GOT3 (cell line): ENCODE results near the gene ICA1.
"Not testable (repeated sequence)": the region's sequence is repeated elsewhere in the genome, so short reads cannot be mapped to it uniquely, and the experiment has no call there.

Source experiments
- DNase-seq: peaks from one replicate; lab custom pipeline; 2025; ENCODE audit warnings: mixed read lengths; lab: John Stamatoyannopoulos, UW

ICA1 gene

GRCh38 chr7:8094164-8095140 lies 167.5 kb downstream of the ICA1 start:
- no peak for DNase-seq

DNA sequence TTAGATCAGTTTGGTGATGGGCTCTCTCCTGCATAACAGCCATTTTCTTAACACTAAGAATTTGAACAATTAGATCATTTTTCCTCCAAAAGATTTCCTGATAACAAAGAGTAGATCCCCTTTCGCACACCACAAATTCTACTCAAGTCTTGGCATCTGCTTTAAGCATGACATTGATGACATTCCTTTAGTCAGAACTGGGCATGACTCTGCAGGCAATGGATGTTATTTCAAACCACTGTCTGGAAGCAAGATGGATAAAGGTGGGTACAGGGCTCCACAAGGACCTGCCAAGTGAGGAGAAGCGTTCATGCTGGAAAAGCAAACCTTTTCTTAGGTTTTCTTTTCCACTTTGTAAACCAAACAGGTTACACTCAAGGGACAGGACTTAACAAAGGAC lies 169.8 kb downstream of the ICA1 start:
- DNase-seq: no peak

- no peak for DNase-seq
These were observed 172.8 kb downstream of the ICA1 start for GRCh38 chr7:8089036-8089780.

GRCh38 chr7:8086239-8086638 lies 175.7 kb downstream of the ICA1 start:
- DNase-seq: no peak

GRCh38 chr7:8085420-8085819 lies 176.5 kb downstream of the ICA1 start:
- DNase-seq: no peak

DNA sequence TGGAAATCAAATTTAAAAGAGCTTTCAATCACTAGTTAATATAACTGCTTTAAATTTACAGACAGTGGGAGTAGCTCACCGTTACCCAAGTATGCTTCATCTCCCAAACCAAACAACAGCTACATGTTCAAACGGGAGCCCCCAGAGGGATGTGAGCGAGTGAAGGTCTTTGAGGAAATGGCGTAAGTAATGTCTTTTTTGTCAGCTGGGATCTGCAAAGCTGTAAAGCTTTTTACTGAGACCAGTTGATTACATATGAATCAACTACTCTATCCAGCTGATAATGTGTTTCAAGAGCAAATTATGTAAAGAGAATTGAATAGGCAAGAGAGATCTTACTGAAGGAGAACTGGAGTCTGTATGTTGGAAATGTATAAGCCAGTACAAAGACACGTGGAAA lies 177.1 kb downstream of the ICA1 start:
- no peak for DNase-seq

DNA sequence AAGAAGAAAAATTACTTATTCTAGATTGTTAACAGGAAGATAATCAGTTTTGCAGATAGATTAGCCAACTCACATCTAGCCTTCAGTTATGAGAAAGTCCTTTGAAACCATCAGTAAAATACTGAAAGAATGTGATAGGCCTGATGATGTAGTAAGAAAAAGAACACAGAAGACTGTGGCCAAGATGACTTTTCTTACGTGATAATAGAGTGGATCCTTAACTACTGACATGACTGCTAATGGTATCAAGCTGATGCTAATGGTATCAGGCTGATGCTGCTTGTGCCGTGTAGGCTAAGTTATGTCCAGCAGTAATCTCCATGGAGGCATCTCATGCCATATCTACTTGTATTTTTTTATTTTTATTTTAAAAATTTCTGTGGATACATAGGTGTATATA lies 179.2 kb downstream of the ICA1 start:
- DNase-seq: no peak

DNA sequence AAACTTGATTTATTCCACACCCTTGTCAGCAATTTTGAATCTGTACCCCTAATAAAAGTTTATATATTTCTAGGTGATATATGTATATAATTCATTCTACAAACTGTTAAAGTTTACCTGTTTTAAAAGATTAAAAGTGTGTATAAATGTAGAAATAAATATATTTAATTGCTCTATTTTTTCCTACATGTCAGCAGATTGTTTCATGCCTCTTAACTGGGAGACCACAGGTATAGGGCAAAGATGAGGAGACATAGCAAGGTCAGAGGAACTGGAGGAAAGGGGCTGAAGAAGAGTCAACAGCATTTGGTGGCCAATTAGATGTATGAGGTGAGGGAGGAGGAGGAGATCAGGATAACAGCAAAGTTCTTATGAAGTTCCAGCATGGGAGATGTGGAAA lies 183.5 kb downstream of the ICA1 start:
- no peak for DNase-seq

- no peak for DNase-seq
These were observed 191.4 kb downstream of the ICA1 start for GRCh38 chr7:8070451-8071180.

GRCh38 chr7:8068892-8069686 lies 192.9 kb downstream of the ICA1 start:
- DNase-seq: no peak

DNA sequence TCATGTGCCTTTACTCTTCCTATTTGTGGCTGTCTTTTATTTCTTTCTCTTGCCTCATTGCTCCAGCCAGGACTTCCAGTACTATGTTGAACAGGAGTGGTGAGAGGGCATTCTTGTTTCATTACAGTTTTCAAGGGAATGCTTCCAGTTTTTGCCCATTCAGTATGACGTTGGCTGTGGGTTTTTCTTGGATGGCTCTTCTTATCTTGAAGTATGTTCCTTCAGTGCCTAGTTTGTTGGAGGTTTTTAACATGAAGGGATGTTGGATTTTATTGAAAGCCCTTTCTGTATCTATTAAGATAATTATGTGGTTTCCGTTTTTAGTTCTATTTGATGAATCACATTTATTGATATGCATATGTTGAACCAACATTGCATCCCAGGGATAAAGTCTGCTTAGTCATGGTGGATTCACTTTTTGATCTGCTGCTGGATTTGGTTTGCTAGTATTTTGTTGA lies 196.6 kb downstream of the ICA1 start:
- DNase-seq: no peak

- DNase-seq: no peak
These were observed 197.1 kb downstream of the ICA1 start for GRCh38 chr7:8064828-8065227.

DNA sequence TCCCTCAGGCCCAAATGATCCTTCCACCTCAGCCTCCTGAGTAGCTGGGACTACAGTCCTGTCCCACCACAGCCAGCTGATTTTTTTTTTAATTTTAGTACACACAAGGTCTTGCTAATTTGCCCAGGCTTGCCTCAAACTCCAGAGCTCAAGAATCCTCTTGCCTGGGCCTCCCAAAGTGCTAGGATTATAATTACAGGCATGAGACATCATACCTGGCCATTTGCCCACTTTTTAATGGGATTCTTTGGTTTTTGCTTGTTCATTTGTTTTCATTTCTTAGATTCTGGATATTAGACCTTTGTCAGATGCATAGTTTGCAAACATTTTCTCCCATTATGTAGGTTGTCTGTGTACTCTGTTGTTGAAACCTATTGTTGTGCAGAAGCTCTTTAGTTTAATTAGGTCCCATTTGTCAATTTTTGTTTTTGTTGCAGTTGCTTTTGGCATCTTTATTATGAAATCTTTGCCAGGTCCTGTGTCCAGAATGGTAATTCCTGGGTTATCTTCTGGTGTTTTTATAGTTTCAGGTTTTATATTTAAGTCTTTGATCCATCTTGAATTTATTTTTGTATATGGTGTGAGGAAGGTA lies 198.2 kb downstream of the ICA1 start:
- DNase-seq: no peak

GRCh38 chr7:8063300-8063699 lies 198.7 kb downstream of the ICA1 start:
- not testable (repeated sequence) for DNase-seq
